Endothelial cell of umbilical vein (primary cell): ENCODE measurements around the gene STK32A. TPM values are rescaled to one million over a fixed set of nuclear protein-coding genes. Genes with fewer than 3 reads are reported as not detected.

Experiments
- BruUV-seq: library from RNA; stranded (reverse); fragments of 400-500 nt; replicated peaks from 2 replicates; lab custom pipeline; 2021; lab: Mats Ljungman, UMichigan
- CTCF ChIA-PET: fragments of 300-600, 350-600 bp; sonication (Branson Sonifier 250); formaldehyde crosslinking; loops from one replicate; lab custom pipeline; 2021; ENCODE audit warnings: antibody characterized with exemption, inconsistent platforms; lab: Charles Lee
- POLR2A ChIA-PET: fragments of 300-600, 350-600 bp; sonication (Branson Sonifier 250); formaldehyde crosslinking; loops from one replicate; lab custom pipeline; 2021; ENCODE audit warnings: antibody characterized with exemption, inconsistent platforms; lab: Charles Lee
- DNase-seq: peaks from one replicate; pipeline ENCODE4 v3.0.0-alpha.2; 2011; ENCODE audit warnings: low read depth, low spot score
- FAIRE-seq: peaks from 2 replicates; lab custom pipeline; 2011; peaks lifted over from hg19 to GRCh38; lab: Jason Lieb, UNC
- H2AFZ ChIP-seq: 2 replicates; pipeline ENCODE4 v1.6.0; 2012; ENCODE audit warnings: low read depth, low read length, control low read depth, inconsistent platforms
- H3K27ac ChIP-seq: 2 replicates; pipeline ENCODE4 v1.5.1; 2011; ENCODE audit warnings: low read depth, mild to moderate bottlenecking, control low read depth, low read length, moderate library complexity; ENCODE audit not compliant: insufficient read depth
- H3K27me3 ChIP-seq, 2 experiments: 2 replicates each; pipeline versions ENCODE4 v1.6.0 to v1.6.1; 2011; ENCODE audit warnings: low read length in 2 of 2, mixed read lengths in 1 of 2; ENCODE audit not compliant: control insufficient read depth in 2 of 2, insufficient read depth in 2 of 2
- H3K36me3 ChIP-seq, 2 experiments: 2 replicates in 1 of 2; 3 replicates in 1 of 2; pipeline ENCODE4 v1.5.1; 2011; ENCODE audit warnings: low read length in 2 of 2, mild to moderate bottlenecking in 1 of 2, moderate library complexity in 1 of 2; ENCODE audit not compliant: control insufficient read depth in 2 of 2, insufficient read depth in 2 of 2; ENCODE audit errors: extremely low read depth in 1 of 2
- H3K4me1 ChIP-seq: 3 replicates; pipeline ENCODE4 v1.5.1; 2011; ENCODE audit warnings: mild to moderate bottlenecking, low read length; ENCODE audit not compliant: control insufficient read depth, insufficient read depth; ENCODE audit errors: extremely low read depth
- H3K4me2 ChIP-seq: 2 replicates; pipeline ENCODE4 v1.6.1; 2011; ENCODE audit warnings: low read length, control low read depth, mixed read lengths; ENCODE audit not compliant: insufficient read depth
- H3K4me3 ChIP-seq, 3 experiments: fragments of 200-600 bp in 1 of 3; sonication (generic), shearing (Covaris generic) in 1 of 3; replicated peaks in 1 of 3; 2 replicates each; pipeline ENCODE4 v1.5.1; 2011 to 2016; ENCODE audit warnings: control low read depth in 3 of 3, low read length in 3 of 3, mild to moderate bottlenecking in 2 of 3, inconsistent platforms in 1 of 3, low read depth in 1 of 3, moderate library complexity in 1 of 3; ENCODE audit not compliant: insufficient read depth in 1 of 3
- H3K79me2 ChIP-seq: 2 replicates; pipeline ENCODE4 v1.6.0; 2012; ENCODE audit warnings: low read length, inconsistent platforms; ENCODE audit not compliant: control insufficient read depth, insufficient read depth
- H3K9ac ChIP-seq: replicated peaks from 2 replicates; pipeline ENCODE3; 2011; ENCODE audit warnings: low read length, control low read depth; ENCODE audit not compliant: insufficient read depth; ENCODE audit errors: extremely low read depth
- H3K9me1 ChIP-seq: replicated peaks from 3 replicates; pipeline ENCODE4 v1.6.0; 2011; ENCODE audit warnings: mild to moderate bottlenecking, low read length; ENCODE audit not compliant: control insufficient read depth, insufficient read depth; ENCODE audit errors: extremely low read depth
- H3K9me3 ChIP-seq: replicated peaks from 2 replicates; pipeline ENCODE4 v1.5.1; 2012; ENCODE audit warnings: low read length, inconsistent platforms; ENCODE audit not compliant: control insufficient read depth, insufficient read depth
- H4K20me1 ChIP-seq: replicated peaks from 2 replicates; pipeline ENCODE3; 2011; ENCODE audit warnings: mild to moderate bottlenecking, low read length; ENCODE audit not compliant: control insufficient read depth, insufficient read depth; ENCODE audit errors: extremely low read depth
- EZH2 ChIP-seq: IDR thresholded peaks from 2 replicates; pipeline ENCODE4 v1.6.1; 2012; ENCODE audit warnings: borderline replicate concordance, low read depth, mild to moderate bottlenecking, moderate library complexity, low read length, inconsistent platforms; ENCODE audit not compliant: severe bottlenecking
- FOS ChIP-seq: IDR thresholded peaks from 2 replicates; pipeline ENCODE4 v1.6.1; 2011; ENCODE audit warnings: mild to moderate bottlenecking, low read length, moderate library complexity, borderline replicate concordance; ENCODE audit not compliant: insufficient read depth
- JUN ChIP-seq: IDR thresholded peaks from 2 replicates; pipeline ENCODE4 v1.6.1; 2011; ENCODE audit warnings: borderline replicate concordance, low read depth; ENCODE audit not compliant: insufficient read length, insufficient read depth
- MYC ChIP-seq: IDR thresholded peaks from one replicate; pipeline ENCODE4 v1.6.1; 2011; ENCODE audit warnings: mild to moderate bottlenecking, low read depth, low read length
- POLR2A ChIP-seq: IDR thresholded peaks from 2 replicates; pipeline ENCODE4 v1.6.1; 2012; ENCODE audit warnings: low read depth, mild to moderate bottlenecking, control low read depth, low read length
- POLR2AphosphoS5 ChIP-seq: IDR thresholded peaks from 2 replicates; pipeline ENCODE4 v1.6.1; 2012; ENCODE audit warnings: low read depth, mild to moderate bottlenecking, control low read depth, low read length, moderate library complexity; ENCODE audit not compliant: insufficient read depth
- dilution Hi-C: fragments of 300-500 bp; cut with MboI; formaldehyde crosslinking; loops from one replicate; pipeline ENCODE4 v1.15.0; 2019; ENCODE audit warnings: low sequenced_read_pairs; ENCODE audit not compliant: extremely low pct_ligation_motif_present
- intact Hi-C: fragments of 100-400 bp; cut with micrococcal nuclease; formaldehyde crosslinking; loops from one replicate; pipeline ENCODE4 v1.10.0; 2022
- polyA plus RNA-seq, 4 experiments: library from polyadenylated mRNA; depleted of rRNA in 3 of 4; stranded (reverse) in 3 of 4; unstranded in 1 of 4; fragments of >200 nt; gene quantifications; 2 replicates each; pipeline versions ENCODE4 v1.2.1 to v1.2.3, GENCODE V29; 2011 to 2012; ENCODE audit warnings: missing spikeins in 1 of 4
- total RNA-seq: library from RNA; stranded (reverse); gene quantifications from 2 replicates; pipeline ENCODE4 v1.2.3, GENCODE V29; 2021
- TF ChIP-seq, protein P1 (sequence below): IDR thresholded peaks from 2 replicates; pipeline ENCODE4 v1.6.1; 2011; ENCODE audit not compliant: insufficient read depth, insufficient read length
- TF ChIP-seq, protein P2 (sequence below), 2 donors: IDR thresholded peaks; 1 replicate in 1 of 2; 2 replicates in 1 of 2; pipeline ENCODE4 v1.5.1; 2011; ENCODE audit warnings: low read length in 2 of 2, mild to moderate bottlenecking in 2 of 2, moderate library complexity in 2 of 2, control low read depth in 1 of 2, inconsistent platforms in 1 of 2, low read depth in 1 of 2; ENCODE audit not compliant: insufficient read depth in 1 of 2; ENCODE audit errors: extremely low read depth in 1 of 2

The STK32A gene
- total and polyA plus RNA-seq, 2 donors (not counting 3 experiments of a cell fraction or from before 2014, with no cell fraction given) = not detected

DNA sequence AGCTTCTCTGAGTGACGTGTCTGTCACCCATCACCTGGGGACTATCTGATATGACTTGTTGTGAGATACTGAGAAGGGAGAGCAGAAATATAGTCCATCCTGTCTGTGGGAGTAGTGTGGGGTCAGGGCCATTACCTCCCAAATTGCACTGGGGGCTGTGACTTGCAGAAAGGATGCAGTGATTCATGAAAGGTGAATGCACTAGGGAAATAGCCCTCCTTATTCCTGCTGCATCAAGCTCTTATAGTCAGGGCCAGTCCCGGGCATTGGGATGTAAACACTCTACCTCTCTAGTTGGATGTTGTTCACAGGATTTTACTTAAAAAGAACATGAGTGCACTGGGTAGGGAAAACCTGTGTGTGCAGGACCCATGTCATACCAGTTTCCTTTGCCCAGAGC, 124.8 kb downstream of the STK32A start:
- H3K27ac ChIP-seq = no peak overlapping the region
- no peak overlapping the region for H3K4me2 ChIP-seq
- DNase-seq (no peak), FAIRE-seq (no peak)
- CTCF ChIA-PET = interaction anchor here (0.9 to 4.2 kb wide), 3 partner anchors 10 to 219 kb away, joined by 3 to 20 read pairs (median 4); no protein-coding TSS in a partner anchor
- H3K9me1 ChIP-seq = no peaks in the 10 kb centered on the region
- dilution Hi-C loops = no loop called here
- no peaks in the 10 kb centered on the region for H3K4me1 ChIP-seq
- TF ChIP-seq FOS = no peak
- TF ChIP-seq, protein P1, sequence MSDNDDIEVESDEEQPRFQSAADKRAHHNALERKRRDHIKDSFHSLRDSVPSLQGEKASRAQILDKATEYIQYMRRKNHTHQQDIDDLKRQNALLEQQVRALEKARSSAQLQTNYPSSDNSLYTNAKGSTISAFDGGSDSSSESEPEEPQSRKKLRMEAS = no peak
- TF ChIP-seq JUN = no peak
- no peak for TF ChIP-seq POLR2AphosphoS5
- TF ChIP-seq, protein P2, sequence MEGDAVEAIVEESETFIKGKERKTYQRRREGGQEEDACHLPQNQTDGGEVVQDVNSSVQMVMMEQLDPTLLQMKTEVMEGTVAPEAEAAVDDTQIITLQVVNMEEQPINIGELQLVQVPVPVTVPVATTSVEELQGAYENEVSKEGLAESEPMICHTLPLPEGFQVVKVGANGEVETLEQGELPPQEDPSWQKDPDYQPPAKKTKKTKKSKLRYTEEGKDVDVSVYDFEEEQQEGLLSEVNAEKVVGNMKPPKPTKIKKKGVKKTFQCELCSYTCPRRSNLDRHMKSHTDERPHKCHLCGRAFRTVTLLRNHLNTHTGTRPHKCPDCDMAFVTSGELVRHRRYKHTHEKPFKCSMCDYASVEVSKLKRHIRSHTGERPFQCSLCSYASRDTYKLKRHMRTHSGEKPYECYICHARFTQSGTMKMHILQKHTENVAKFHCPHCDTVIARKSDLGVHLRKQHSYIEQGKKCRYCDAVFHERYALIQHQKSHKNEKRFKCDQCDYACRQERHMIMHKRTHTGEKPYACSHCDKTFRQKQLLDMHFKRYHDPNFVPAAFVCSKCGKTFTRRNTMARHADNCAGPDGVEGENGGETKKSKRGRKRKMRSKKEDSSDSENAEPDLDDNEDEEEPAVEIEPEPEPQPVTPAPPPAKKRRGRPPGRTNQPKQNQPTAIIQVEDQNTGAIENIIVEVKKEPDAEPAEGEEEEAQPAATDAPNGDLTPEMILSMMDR (IDR thresholded peaks at IDR 0.05; ENCODE audit: extremely low read depth in 1 of 2, insufficient read depth in 1 of 2, low read depth in 1 of 2, low read length in 2 of 2) = no peak
- no peak for TF ChIP-seq POLR2A
- TF ChIP-seq MYC = no peak
- no peak for TF ChIP-seq EZH2
- no peaks in the 10 kb centered on the region for H3K79me2 ChIP-seq
- BruUV-seq = no TSS peak
- intact Hi-C loops = no loop called here
- H3K9ac ChIP-seq = no peak overlapping the region
- H3K4me3 ChIP-seq = no peak overlapping the region
- no peaks in the 10 kb centered on the region for H4K20me1 ChIP-seq
- H3K27me3 ChIP-seq = peaks cover 0 to 11% of the 10 kb centered on the region in 2 experiments
- no peaks in the 10 kb centered on the region for H3K36me3 ChIP-seq
- H2AFZ ChIP-seq = no peak overlapping the region
- no peaks in the 10 kb centered on the region for H3K9me3 ChIP-seq
- POLR2A ChIA-PET = no interaction called here
